ENCODE results near the gene PROX1.

GRCh38 chr1:213976665-213977485 is 10.9 kb upstream of the PROX1 start:
- TF ChIP-seq CTCF (IDR thresholded peaks at IDR 0.05), result no peak
- no peak for TF ChIP-seq POLR2A (IDR thresholded peaks at IDR 0.05)

All from body of pancreas (tissue), 4 donors.